Endothelial cell of umbilical vein (primary cell): ENCODE data around the gene PRELID3B.

ENCODE experiments used
- EZH2 ChIP-seq: IDR thresholded peaks from 2 replicates; pipeline ENCODE4 v1.6.1; 2012; ENCODE audit warnings: borderline replicate concordance, low read depth, mild to moderate bottlenecking, moderate library complexity, low read length, inconsistent platforms; ENCODE audit not compliant: severe bottlenecking
- FOS ChIP-seq: IDR thresholded peaks from 2 replicates; pipeline ENCODE4 v1.6.1; 2011; ENCODE audit warnings: mild to moderate bottlenecking, low read length, moderate library complexity, borderline replicate concordance; ENCODE audit not compliant: insufficient read depth
- GATA2 ChIP-seq: IDR thresholded peaks from 2 replicates; pipeline ENCODE4 v1.7.0; 2011; ENCODE audit warnings: low read depth, mild to moderate bottlenecking, moderate library complexity, mixed read lengths, low read length; ENCODE audit not compliant: insufficient read length, insufficient read depth
- JUN ChIP-seq: IDR thresholded peaks from 2 replicates; pipeline ENCODE4 v1.6.1; 2011; ENCODE audit warnings: borderline replicate concordance, low read depth; ENCODE audit not compliant: insufficient read length, insufficient read depth
- MAX ChIP-seq: IDR thresholded peaks from 2 replicates; pipeline ENCODE4 v1.6.1; 2011; ENCODE audit not compliant: insufficient read depth, insufficient read length
- MYC ChIP-seq: IDR thresholded peaks from one replicate; pipeline ENCODE4 v1.6.1; 2011; ENCODE audit warnings: mild to moderate bottlenecking, low read depth, low read length
- POLR2A ChIP-seq: IDR thresholded peaks from 2 replicates; pipeline ENCODE4 v1.6.1; 2012; ENCODE audit warnings: low read depth, mild to moderate bottlenecking, control low read depth, low read length
- POLR2AphosphoS5 ChIP-seq: IDR thresholded peaks from 2 replicates; pipeline ENCODE4 v1.6.1; 2012; ENCODE audit warnings: low read depth, mild to moderate bottlenecking, control low read depth, low read length, moderate library complexity; ENCODE audit not compliant: insufficient read depth
- TF ChIP-seq, protein P1 (sequence below), 2 donors: IDR thresholded peaks; 1 replicate in 1 of 2; 2 replicates in 1 of 2; pipeline ENCODE4 v1.5.1; 2011; ENCODE audit warnings: low read length in 2 of 2, mild to moderate bottlenecking in 2 of 2, moderate library complexity in 2 of 2, control low read depth in 1 of 2, inconsistent platforms in 1 of 2, low read depth in 1 of 2; ENCODE audit not compliant: insufficient read depth in 1 of 2; ENCODE audit errors: extremely low read depth in 1 of 2

GRCh38 chr20:59081036-59081435, 38.5 kb upstream of the PRELID3B start:
- no peak for TF ChIP-seq POLR2A
- TF ChIP-seq, protein P1, sequence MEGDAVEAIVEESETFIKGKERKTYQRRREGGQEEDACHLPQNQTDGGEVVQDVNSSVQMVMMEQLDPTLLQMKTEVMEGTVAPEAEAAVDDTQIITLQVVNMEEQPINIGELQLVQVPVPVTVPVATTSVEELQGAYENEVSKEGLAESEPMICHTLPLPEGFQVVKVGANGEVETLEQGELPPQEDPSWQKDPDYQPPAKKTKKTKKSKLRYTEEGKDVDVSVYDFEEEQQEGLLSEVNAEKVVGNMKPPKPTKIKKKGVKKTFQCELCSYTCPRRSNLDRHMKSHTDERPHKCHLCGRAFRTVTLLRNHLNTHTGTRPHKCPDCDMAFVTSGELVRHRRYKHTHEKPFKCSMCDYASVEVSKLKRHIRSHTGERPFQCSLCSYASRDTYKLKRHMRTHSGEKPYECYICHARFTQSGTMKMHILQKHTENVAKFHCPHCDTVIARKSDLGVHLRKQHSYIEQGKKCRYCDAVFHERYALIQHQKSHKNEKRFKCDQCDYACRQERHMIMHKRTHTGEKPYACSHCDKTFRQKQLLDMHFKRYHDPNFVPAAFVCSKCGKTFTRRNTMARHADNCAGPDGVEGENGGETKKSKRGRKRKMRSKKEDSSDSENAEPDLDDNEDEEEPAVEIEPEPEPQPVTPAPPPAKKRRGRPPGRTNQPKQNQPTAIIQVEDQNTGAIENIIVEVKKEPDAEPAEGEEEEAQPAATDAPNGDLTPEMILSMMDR (IDR thresholded peaks at IDR 0.05; ENCODE audit: extremely low read depth in 1 of 2, insufficient read depth in 1 of 2, low read depth in 1 of 2, low read length in 2 of 2) = no peak
- no peak for TF ChIP-seq JUN
- no peak for TF ChIP-seq MAX
- no peak for TF ChIP-seq POLR2AphosphoS5
- TF ChIP-seq EZH2 = no peak
- TF ChIP-seq MYC = no peak
- TF ChIP-seq FOS = no peak
- no peak for TF ChIP-seq GATA2
